ENCODE measurements around the gene RTKN2. TPM values are rescaled to one million over a fixed set of nuclear protein-coding genes. Genes with fewer than 3 reads are reported as not detected.

Gene RTKN2
- total RNA-seq, 1 experiment from 2014 or later, result 21.3 TPM

GRCh38 chr10:62186999-62187675, 81.5 kb downstream of the RTKN2 start:
- Histone ChIP-seq H3K9me3 (ENCODE audit: control insufficient read depth, insufficient read depth, low read depth, low read length) (0 out of 2 replicates have a peak, but pooled peaks cover 3% of the 10 kb centered on the region), H3K27me3 (ENCODE audit: control insufficient read depth, insufficient read depth, low read length) (no peaks in the 10 kb centered on the region), H3K36me3 (ENCODE audit: control insufficient read depth, insufficient read depth, low read length) (no peaks in the 10 kb centered on the region; the same call in 1 of the 2 replicates), H3K27ac (ENCODE audit: low read length) (peak overlapping the region; percentile 63; the same call in 1 of the 2 replicates), H3K4me1 (ENCODE audit: control insufficient read depth, insufficient read depth, low read length) (peaks cover 5% of the 10 kb centered on the region), H3K4me3 (ENCODE audit: low read depth in 2 of 2, low read length in 2 of 2) (no peak overlapping the region)
- ChIA-PET CTCF (interaction anchor here (0.7 kb wide), 1 partner anchor 20 kb away, joined by 3 read pairs; no protein-coding TSS in a partner anchor), POLR2A (no interaction called here)
- ATAC-seq, result no peak
- no peak for TF ChIP-seq POLR2AphosphoS5 (IDR thresholded peaks at IDR 0.05; ENCODE audit: low read depth, low read length)
- TF ChIP-seq CTCF (IDR thresholded peaks at IDR 0.05), result no peak
- no peak for DNase-seq (ENCODE audit: low read depth, low spot score)
- intact Hi-C loops (cut with micrococcal nuclease; ENCODE audit: unreplicated experiment), result no loop called here
- BruUV-seq (replicated peaks), result no TSS peak
- in situ Hi-C loops (cut with HindIII; ENCODE audit: low pct_unique_long_range_greater_than_20kb, low sequenced_read_pairs), result no loop called here

- CTCF ChIA-PET, result interaction anchor here (0.7 kb wide), 1 partner anchor 21 kb away, joined by 3 read pairs; no protein-coding TSS in a partner anchor
- Histone ChIP-seq H3K4me3 (ENCODE audit: low read depth in 2 of 2, low read length in 2 of 2) (no peak overlapping the region), H3K27me3 (ENCODE audit: control insufficient read depth, insufficient read depth, low read length) (no peaks in the 10 kb centered on the region), H3K4me1 (ENCODE audit: control insufficient read depth, insufficient read depth, low read length) (peaks cover 5% of the 10 kb centered on the region), H3K36me3 (ENCODE audit: control insufficient read depth, insufficient read depth, low read length) (no peaks in the 10 kb centered on the region), H3K27ac (ENCODE audit: low read length) (peak overlapping the region; percentile 27; the same call in 1 of the 2 replicates), H3K9me3 (ENCODE audit: control insufficient read depth, insufficient read depth, low read depth, low read length) (0 out of 2 replicates have a peak, but pooled peaks cover 3% of the 10 kb centered on the region)
- DNase-seq (ENCODE audit: low read depth, low spot score), result no peak
- ATAC-seq, result no peak
- intact Hi-C loops (cut with micrococcal nuclease; ENCODE audit: unreplicated experiment), result no loop called here
- BruUV-seq (replicated peaks), result no TSS peak
- POLR2A ChIA-PET, result interaction anchor here (0.7 kb wide), 1 partner anchor 126 kb away, joined by 11 read pairs; no protein-coding TSS in a partner anchor
- TF ChIP-seq SIN3A (IDR thresholded peaks at IDR 0.05; ENCODE audit: borderline replicate concordance, insufficient read depth, low read depth, low read length) (no peak), CTCF (IDR thresholded peaks at IDR 0.05) (no peak)
- in situ Hi-C loops (cut with HindIII; ENCODE audit: low pct_unique_long_range_greater_than_20kb, low sequenced_read_pairs), result no loop called here
Measured at GRCh38 chr10:62185919-62186692, 82.5 kb downstream of the RTKN2 start.

GRCh38 chr10:62183857-62184795, 84.5 kb downstream of the RTKN2 start:
- H3K36me3 ChIP-seq (ENCODE audit: control insufficient read depth, insufficient read depth, low read length), result no peaks in the 10 kb centered on the region
- no peak overlapping the region for H3K4me3 ChIP-seq (ENCODE audit: low read depth in 2 of 2, low read length in 2 of 2)
- POLR2A ChIA-PET, result interaction anchor here (0.5 to 0.7 kb wide), 2 partner anchors 16 to 61 kb away, joined by 3 to 4 read pairs; no protein-coding TSS in a partner anchor
- DNase-seq (ENCODE audit: low read depth, low spot score) (peak; percentile 18), ATAC-seq (peak; percentile 73)
- TF ChIP-seq SIN3A (IDR thresholded peaks at IDR 0.05; ENCODE audit: borderline replicate concordance, insufficient read depth, low read depth, low read length), result no peak
- TF ChIP-seq TCF7L2 (IDR thresholded peaks at IDR 0.05; ENCODE audit: low read depth, low read length), result peak; percentile 82
- TF ChIP-seq CTCF (IDR thresholded peaks at IDR 0.05), result no peak
- CTCF ChIA-PET, result no interaction called here
- no TSS peak for BruUV-seq (replicated peaks)
- peaks cover 5% of the 10 kb centered on the region for H3K4me1 ChIP-seq (ENCODE audit: control insufficient read depth, insufficient read depth, low read length)
- H3K27ac ChIP-seq (ENCODE audit: low read length), result peak overlapping the region; percentile 73
- no peaks in the 10 kb centered on the region for H3K27me3 ChIP-seq (ENCODE audit: control insufficient read depth, insufficient read depth, low read length)
- H3K9me3 ChIP-seq (ENCODE audit: control insufficient read depth, insufficient read depth, low read depth, low read length), result 0 out of 2 replicates have a peak, but pooled peaks cover 3% of the 10 kb centered on the region
- intact Hi-C loops (cut with micrococcal nuclease; ENCODE audit: unreplicated experiment), result no loop called here
- in situ Hi-C loops (cut with HindIII; ENCODE audit: low pct_unique_long_range_greater_than_20kb, low sequenced_read_pairs), result no loop called here

Measured in Panc1 (cell line).